HCT116 (cell line): ENCODE data around the gene KNSTRN. TPM values are rescaled to one million over a fixed set of nuclear protein-coding genes. Genes with fewer than 3 reads are reported as not detected.
A peak's percentile ranks its signal among the peaks of the same experiment; 100 is the strongest.

ENCODE experiments used
- ATAC-seq: fragments of 200-7000 bp; cut with Tn5 transposase; 2 replicates; pipeline ENCODE4 v1.9.1; 2020; ENCODE audit warnings: mild to moderate bottlenecking, moderate library complexity
- BruUV-seq: library from RNA; stranded (reverse); fragments of 400-500 nt; replicated peaks from 2 replicates; lab custom pipeline; 2021; lab: Mats Ljungman, UMichigan
- CTCF ChIA-PET: fragments of 300-600 bp; sonication (Branson Sonifier 250); formaldehyde crosslinking; loops from one replicate; lab custom pipeline; 2021; ENCODE audit warnings: antibody characterized with exemption; lab: Charles Lee
- POLR2A ChIA-PET: fragments of 300-600, 350-600 bp; sonication (Branson Sonifier 250); formaldehyde crosslinking; loops from one replicate; lab custom pipeline; 2021; ENCODE audit warnings: antibody characterized with exemption; lab: Charles Lee
- RAD21 ChIA-PET, 2 experiments: fragments of 300-600 bp; sonication (Branson Sonifier 250); formaldehyde crosslinking; loops; one replicate each; lab custom pipeline; 2023; ENCODE audit warnings: low total read pairs in 2 of 2; ENCODE audit not compliant: uncharacterized antibody in 2 of 2, unreplicated experiment in 2 of 2, low non-redundant PET in 1 of 2; lab: Charles Lee
- DNase-seq: peaks from one replicate; pipeline ENCODE4 v3.0.0-alpha.2; 2010; ENCODE audit warnings: low read depth, low spot score
- H2AFZ ChIP-seq: fragments of 200-600 bp; shearing (Covaris generic), sonication (generic); 2 replicates; pipeline ENCODE4 v1.6.1; 2017; ENCODE audit warnings: low read depth, mixed run types, mixed read lengths, antibody characterized with exemption, low read length; ENCODE audit not compliant: poor library complexity, severe bottlenecking
- H3K27ac ChIP-seq: 2 replicates; pipeline ENCODE4 v1.5.1; 2012; ENCODE audit warnings: low read depth, low read length
- H3K27me3 ChIP-seq: fragments of 200-600 bp; sonication (generic); 2 replicates; pipeline ENCODE4 v1.6.1; 2016; ENCODE audit warnings: mixed run types, low read length, mixed read lengths; ENCODE audit not compliant: insufficient read depth
- H3K36me3 ChIP-seq, 2 experiments: fragments of 200-500 bp in 1 of 2; fragments of 200-600 bp in 1 of 2; sonication (Bioruptor generic) in 1 of 2; sonication (generic) in 1 of 2; 2 replicates each; pipeline versions ENCODE4 v1.5.1 to v1.6.1; 2014 to 2016; ENCODE audit warnings: low read length in 2 of 2, inconsistent platforms in 1 of 2, mixed read lengths in 1 of 2, mixed run types in 1 of 2; ENCODE audit not compliant: insufficient read depth in 2 of 2, control insufficient read depth in 1 of 2
- H3K4me1 ChIP-seq, 2 experiments: fragments of 200-600 bp in 1 of 2; sonication (generic) in 1 of 2; 2 replicates each; pipeline versions ENCODE4 v1.5.1 to v1.6.1; 2012 to 2017; ENCODE audit warnings: low read length in 2 of 2, inconsistent platforms in 1 of 2, mild to moderate bottlenecking in 1 of 2, mixed read lengths in 1 of 2, mixed run types in 1 of 2, moderate library complexity in 1 of 2; ENCODE audit not compliant: insufficient read depth in 2 of 2, control insufficient read depth in 1 of 2
- H3K4me2 ChIP-seq: fragments of 200-600 bp; sonication (generic); 2 replicates; pipeline ENCODE4 v1.6.1; 2017; ENCODE audit warnings: mixed run types, low read length, mixed read lengths
- H3K4me3 ChIP-seq, 2 experiments: fragments of 200-600 bp in 1 of 2; sonication (generic) in 1 of 2; replicated peaks in 1 of 2; 2 replicates each; pipeline ENCODE4 v1.5.1; 2011 to 2016; ENCODE audit warnings: low read length in 2 of 2, control low read depth in 1 of 2, low read depth in 1 of 2, mild to moderate bottlenecking in 1 of 2, mixed read lengths in 1 of 2, mixed run types in 1 of 2
- H3K79me2 ChIP-seq: fragments of 200-600 bp; sonication (generic); 2 replicates; pipeline ENCODE4 v1.6.1; 2017; ENCODE audit warnings: mild to moderate bottlenecking, mixed run types, low read length, moderate library complexity, mixed read lengths; ENCODE audit not compliant: insufficient read depth
- H3K9ac ChIP-seq: fragments of 200-600 bp; sonication (generic); 2 replicates; pipeline ENCODE4 v1.6.1; 2016; ENCODE audit warnings: low read length, mixed read lengths
- H3K9me2 ChIP-seq: fragments of 200-600 bp; sonication (generic), shearing (Covaris generic); 2 replicates; pipeline ENCODE4 v1.6.1; 2017; ENCODE audit warnings: mixed run types, mild to moderate bottlenecking, moderate library complexity; ENCODE audit not compliant: insufficient read depth
- H3K9me3 ChIP-seq, 2 experiments: fragments of 200-500 bp in 1 of 2; fragments of 200-600 bp in 1 of 2; sonication (Bioruptor generic) in 1 of 2; sonication (generic) in 1 of 2; 2 replicates each; pipeline ENCODE4 v1.6.1; 2014 to 2017; ENCODE audit warnings: low read length in 2 of 2, mixed read lengths in 2 of 2, inconsistent platforms in 1 of 2, low read depth in 1 of 2, mild to moderate bottlenecking in 1 of 2, mixed run types in 1 of 2, moderate library complexity in 1 of 2; ENCODE audit not compliant: control insufficient read depth in 1 of 2, insufficient read depth in 1 of 2
- H4K20me1 ChIP-seq: fragments of 200-600 bp; sonication (generic), shearing (Covaris generic); 2 replicates; pipeline ENCODE4 v1.6.1; 2017; ENCODE audit warnings: mixed run types, mild to moderate bottlenecking, moderate library complexity; ENCODE audit not compliant: insufficient read depth
- ATF3 ChIP-seq: IDR thresholded peaks from 2 replicates; pipeline ENCODE4 v1.6.1; 2012
- CBX3 ChIP-seq: IDR thresholded peaks from 2 replicates; pipeline ENCODE4 v1.6.1; 2012; ENCODE audit warnings: low read depth
- CEBPB ChIP-seq: IDR thresholded peaks from 2 replicates; pipeline ENCODE4 v1.6.1; 2012; ENCODE audit warnings: low read depth
- CTCF ChIP-seq, 3 experiments: fragments of 200-600 bp in 1 of 3; sonication (generic) in 1 of 3; IDR thresholded peaks in 2 of 3; conservative IDR thresholded peaks in 1 of 3; 2 replicates each; pipeline ENCODE4 v1.5.1; 2012 to 2017; ENCODE audit warnings: low read depth in 2 of 3, low read length in 2 of 3, antibody characterized with exemption in 1 of 3, borderline replicate concordance in 1 of 3, control low read depth in 1 of 3, mild to moderate bottlenecking in 1 of 3, mixed read lengths in 1 of 3, mixed run types in 1 of 3, moderate library complexity in 1 of 3; ENCODE audit not compliant: insufficient read depth in 1 of 3
- EGR1 ChIP-seq: IDR thresholded peaks from 2 replicates; pipeline ENCODE4 v1.6.1; 2012; ENCODE audit warnings: low read depth
- JUND ChIP-seq: IDR thresholded peaks from 2 replicates; pipeline ENCODE4 v1.6.1; 2012
- MAX ChIP-seq: IDR thresholded peaks from 2 replicates; pipeline ENCODE4 v1.6.1; 2012
- POLR2AphosphoS5 ChIP-seq: IDR thresholded peaks from 2 replicates; pipeline ENCODE4 v1.6.1; 2011; ENCODE audit warnings: mild to moderate bottlenecking, low read depth, low read length, moderate library complexity
- RAD21 ChIP-seq: IDR thresholded peaks from 2 replicates; pipeline ENCODE4 v1.6.1; 2012; ENCODE audit warnings: low read depth, mild to moderate bottlenecking
- REST ChIP-seq: IDR thresholded peaks from 2 replicates; pipeline ENCODE4 v1.6.1; 2012; ENCODE audit warnings: low read depth
- SIN3A ChIP-seq: IDR thresholded peaks from 2 replicates; pipeline ENCODE4 v1.6.1; 2012; ENCODE audit warnings: low read depth
- SRF ChIP-seq: IDR thresholded peaks from 2 replicates; pipeline ENCODE4 v1.6.1; 2012; ENCODE audit warnings: low read depth
- YY1 ChIP-seq: IDR thresholded peaks from 2 replicates; pipeline ENCODE4 v1.6.1; 2011; ENCODE audit warnings: low read length, low read depth, moderate library complexity, mild to moderate bottlenecking; ENCODE audit not compliant: insufficient replicate concordance; ENCODE audit errors: extremely low read depth
- ZBTB33 ChIP-seq: IDR thresholded peaks from 2 replicates; pipeline ENCODE4 v1.6.1; 2011; ENCODE audit warnings: mild to moderate bottlenecking, low read length, moderate library complexity; ENCODE audit not compliant: insufficient replicate concordance; ENCODE audit errors: extremely low read depth
- ZFX ChIP-seq: fragments of 450-650 bp; IDR thresholded peaks from 2 replicates; pipeline ENCODE4 v1.6.1; 2017
- ZNF274 ChIP-seq: fragments of 200-500 bp; sonication (Bioruptor generic); IDR thresholded peaks from 2 replicates; pipeline ENCODE4 v1.6.1; 2014; ENCODE audit warnings: mild to moderate bottlenecking, low read depth, low read length, inconsistent platforms
- intact Hi-C: fragments of 100-400 bp; cut with micrococcal nuclease; formaldehyde crosslinking; loops from 2 replicates; pipeline ENCODE4 v1.10.0; 2022
- total RNA-seq: library from RNA; stranded (reverse); gene quantifications from one replicate; pipeline ENCODE4 v1.2.1, GENCODE V29; 2021; ENCODE audit not compliant: unreplicated experiment

Gene KNSTRN
- total RNA-seq, 1 experiment from 2014 or later = 84.1 TPM

- CTCF ChIA-PET = interaction anchor here (0.9 to 1.6 kb wide), 6 partner anchors 15 to 526 kb away, joined by 3 to 6 read pairs (median 3); partner anchors contain the start of genes CCDC9B, KNSTRN and VPS18
- POLR2A ChIA-PET = interaction anchor here (0.9 kb wide), 1 partner anchor 27 kb away, joined by 3 read pairs; the partner anchor contains the start of gene CCDC9B
- ATAC-seq = peak; percentile 92
- peak overlapping the region; percentile 35; the same call in 1 of the 2 replicates for H3K9ac ChIP-seq
- H2AFZ ChIP-seq = no peak overlapping the region
- H3K4me3 ChIP-seq = peak overlapping the region; percentile 17 to 40; a peak in 2 of 4 replicates
- peak overlapping the region; percentile 67 for H3K4me2 ChIP-seq
- intact Hi-C loops = loop anchor here (1.0 kb wide), 1 partner anchor 54 kb away; no protein-coding TSS in a partner anchor
- peaks cover 7 to 16% of the 10 kb centered on the region in 2 experiments; a peak in 3 of 4 replicates for H3K4me1 ChIP-seq
- H3K27me3 ChIP-seq = no peaks in the 10 kb centered on the region
- BruUV-seq = no TSS peak
- no peaks in the 10 kb centered on the region for H3K79me2 ChIP-seq
- H3K27ac ChIP-seq = peak overlapping the region; percentile 58; the same call in 1 of the 2 replicates
- RAD21 ChIA-PET = interaction anchor here in 1 of 2 experiments (1.0 to 1.3 kb wide), 2 partner anchors 29 to 45 kb away, joined by 3 to 5 read pairs; partner anchors contain the start of gene INAFM2
- no peaks in the 10 kb centered on the region for H3K9me3 ChIP-seq
- no peaks in the 10 kb centered on the region for H3K9me2 ChIP-seq
- H4K20me1 ChIP-seq = no peaks in the 10 kb centered on the region
- H3K36me3 ChIP-seq = no peaks in the 10 kb centered on the region
- DNase-seq = peak; percentile 81
- TF ChIP-seq REST (no peak), SIN3A (0 out of 2 replicates have a peak, but pooled peaks have one; percentile 42), ZFX (peak; percentile 80; the same call in 1 of the 2 replicates), JUND (no peak), RAD21 (peak; percentile 66), CTCF (IDR thresholded peaks at IDR 0.05 in 2 of 3, conservative IDR thresholded peaks at IDR 0.05 in 1 of 3; ENCODE audit: borderline replicate concordance in 1 of 3, insufficient read depth in 1 of 3, low read depth in 2 of 3, low read length in 2 of 3) (peak; percentile 67 to 96 (median 78)), POLR2AphosphoS5 (peak; percentile 50; the same call in 1 of the 2 replicates), YY1 (peak; percentile 62), ZNF274 (no peak), SRF (no peak), CBX3 (peak; percentile 89), MAX (peak; percentile 96), EGR1 (peak; percentile 86), ZBTB33 (peak; percentile 11), CEBPB (no peak), ATF3 (no peak)
Measured at GRCh38 chr15:40367686-40368611, 14.6 kb upstream of the KNSTRN start.
